Lung (tissue), 12 donors: ENCODE results near the gene SCGB3A1. TPM values are rescaled to one million over a fixed set of nuclear protein-coding genes. Genes with fewer than 3 reads are reported as not detected.

Source experiments
- ATAC-seq: fragments of 200-7000 bp; cut with Tn5 transposase; one replicate; pipeline ENCODE4 v1.9.1; 2020; ENCODE audit warnings: moderate number of reproducible peaks; ENCODE audit not compliant: insufficient read depth, low FRiP score
- DNase-seq, 3 donors: peaks; one replicate each; pipeline ENCODE4 v3.0.0-alpha.2; 2013 to 2017
- H3K27ac ChIP-seq, 2 donors: one replicate each; pipeline ENCODE4 v1.5.1; 2013; ENCODE audit warnings: mild to moderate bottlenecking in 2 of 2, moderate library complexity in 2 of 2, control low read depth in 1 of 2, inconsistent platforms in 1 of 2, low read depth in 1 of 2, low read length in 1 of 2
- H3K27me3 ChIP-seq, 3 donors: one replicate each; pipeline ENCODE4 v1.5.1; 2013; ENCODE audit warnings: low read length in 2 of 3; ENCODE audit not compliant: control insufficient read depth in 3 of 3, insufficient read depth in 3 of 3
- H3K36me3 ChIP-seq, 4 donors: one replicate each; pipeline ENCODE4 v1.5.1; 2013; ENCODE audit warnings: low read length in 4 of 4, mild to moderate bottlenecking in 1 of 4, moderate library complexity in 1 of 4; ENCODE audit not compliant: control insufficient read depth in 4 of 4, insufficient read depth in 4 of 4
- H3K4me1 ChIP-seq, 5 donors: one replicate each; pipeline ENCODE4 v1.5.1; 2013; ENCODE audit warnings: low read length in 5 of 5, mild to moderate bottlenecking in 2 of 5, moderate library complexity in 1 of 5; ENCODE audit not compliant: control insufficient read depth in 5 of 5, insufficient read depth in 5 of 5
- H3K4me3 ChIP-seq: one replicate; pipeline ENCODE4 v1.5.1; 2013; ENCODE audit warnings: mild to moderate bottlenecking, control low read depth, moderate library complexity
- H3K9ac ChIP-seq, 2 donors: one replicate each; pipeline ENCODE4 v1.5.1; 2013; ENCODE audit warnings: low read length in 2 of 2, control low read depth in 1 of 2; ENCODE audit not compliant: insufficient read depth in 1 of 2
- H3K9me3 ChIP-seq, 4 donors: one replicate each; pipeline ENCODE4 v1.5.1; 2013; ENCODE audit warnings: low read length in 3 of 4, mild to moderate bottlenecking in 1 of 4, moderate library complexity in 1 of 4; ENCODE audit not compliant: control insufficient read depth in 4 of 4, insufficient read depth in 3 of 4
- CTCF ChIP-seq: IDR thresholded peaks from 2 replicates; pipeline ENCODE4 v1.5.1; 2012; ENCODE audit warnings: mild to moderate bottlenecking; ENCODE audit errors: control extremely low read depth, extremely low read depth
- whole genome bisulfite sequencing, 2 donors: extraction: QIAGEN DNeasy Blood & Tissue Kit; methylation state at CpG; one replicate each; pipeline ENCODE4 v1.1.7; 2013; 5-methylcytosine and 5-hydroxymethylcytosine counted together
- polyA plus RNA-seq, 2 donors: library from polyadenylated mRNA; stranded (reverse); fragments of 200-250 nt; gene quantifications; one replicate each; pipeline ENCODE4 v1.2.1, GENCODE V29; 2013
- total RNA-seq, 2 donors: library from RNA; depleted of rRNA in 1 of 2; stranded (reverse); fragments of >200 nt in 1 of 2; gene quantifications; one replicate each; pipeline ENCODE4 v1.2.1, GENCODE V29; 2014 to 2021
- donor health status: control.
- donor health status: control.
- donor health status: Bipolar disorder and iron deficiency.
- donor health status: healthy.
- donor health status: DM: yes; HTN: yes; CAD: no.

The SCGB3A1 gene
- total and polyA plus RNA-seq, 4 donors = 119 to 3,799 (median 1,024) TPM

- H3K4me1 ChIP-seq = peaks cover 0 to 4% (median 0%) of the 10 kb centered on the region in 5 donors
- H3K9ac ChIP-seq = no peak overlapping the region
- 93 to 94% methylated on average over 6 of the region's 6 CpGs for WGBS, 2 donors
- no peak for TF ChIP-seq CTCF
- H3K27ac ChIP-seq = no peak overlapping the region
- H3K9me3 ChIP-seq = no peaks in the 10 kb centered on the region
- no peak overlapping the region for H3K4me3 ChIP-seq
- ATAC-seq = no peak
- no peak for DNase-seq
- no peaks in the 10 kb centered on the region for H3K27me3 ChIP-seq
- no peaks in the 10 kb centered on the region for H3K36me3 ChIP-seq
Measured at GRCh38 chr5:180599590-180599914, 8.3 kb upstream of the SCGB3A1 start.

GRCh38 chr5:180598797-180599589 is 7.7 kb upstream of the SCGB3A1 start:
- no peak overlapping the region for H3K27ac ChIP-seq
- TF ChIP-seq CTCF = no peak
- H3K27me3 ChIP-seq = no peaks in the 10 kb centered on the region
- H3K4me3 ChIP-seq = no peak overlapping the region
- 91 to 92% methylated on average over 16 of the region's 16 CpGs for WGBS, 2 donors
- ATAC-seq (no peak), DNase-seq (no peak)
- no peaks in the 10 kb centered on the region for H3K9me3 ChIP-seq
- peaks cover 0 to 4% (median 0%) of the 10 kb centered on the region in 5 donors for H3K4me1 ChIP-seq
- H3K9ac ChIP-seq = no peak overlapping the region
- no peaks in the 10 kb centered on the region for H3K36me3 ChIP-seq

- TF ChIP-seq CTCF = no peak
- H3K9ac ChIP-seq = no peak overlapping the region
- peaks cover 0 to 4% (median 0%) of the 10 kb centered on the region in 5 donors for H3K4me1 ChIP-seq
- H3K36me3 ChIP-seq = no peaks in the 10 kb centered on the region
- H3K4me3 ChIP-seq = no peak overlapping the region
- no peak overlapping the region for H3K27ac ChIP-seq
- H3K27me3 ChIP-seq = no peaks in the 10 kb centered on the region
- ATAC-seq (no peak), DNase-seq (no peak)
- H3K9me3 ChIP-seq = no peaks in the 10 kb centered on the region
- 85 to 87% methylated on average over 9 of the region's 9 CpGs for WGBS, 2 donors
Measured at GRCh38 chr5:180598316-180598701, 7.0 kb upstream of the SCGB3A1 start.
